Activated CD8-positive, alpha-beta T cell treated with anti-CD3 and anti-CD28 coated beads for 36 hours (primary cell): ENCODE measurements around the gene KLHL22. TPM values are rescaled to one million over a fixed set of nuclear protein-coding genes. Genes with fewer than 3 reads are reported as not detected.
"Not testable (repeated sequence)": the region's sequence is repeated elsewhere in the genome, so short reads cannot be mapped to it uniquely, and the experiment has no call there.

Experiments used
- ATAC-seq: fragments of 200-7000 bp; cut with Tn5 transposase; one replicate; pipeline ENCODE4 v1.10.0; 2021; ENCODE audit warnings: mild to moderate bottlenecking, moderate library complexity
- CTCF ChIA-PET: fragments of 350-600 bp; sonication (Branson Sonifier 250); formaldehyde crosslinking; loops from one replicate; lab custom pipeline; 2021; ENCODE audit warnings: antibody characterized with exemption; lab: Charles Lee
- POLR2A ChIA-PET: fragments of 350-600 bp; sonication (Branson Sonifier 250); formaldehyde crosslinking; loops from one replicate; lab custom pipeline; 2021; ENCODE audit warnings: antibody characterized with exemption; lab: Charles Lee
- DNase-seq: peaks from one replicate; pipeline ENCODE4 v3.0.0-alpha.2; 2020
- H3K27ac Mint-ChIP-seq: one replicate; pipeline ENCODE4 v1.8.0; 2021; ENCODE audit warnings: mild to moderate bottlenecking, mixed read lengths
- H3K27me3 Mint-ChIP-seq: one replicate; pipeline ENCODE4 v1.8.0; 2021; ENCODE audit warnings: mixed read lengths
- H3K36me3 Mint-ChIP-seq: one replicate; pipeline ENCODE4 v1.8.0; 2021; ENCODE audit warnings: low read depth, mixed read lengths
- H3K4me1 Mint-ChIP-seq: one replicate; pipeline ENCODE4 v1.8.0; 2021; ENCODE audit warnings: low read depth, mixed read lengths
- H3K4me3 Mint-ChIP-seq: one replicate; pipeline ENCODE4 v1.8.0; 2021; ENCODE audit warnings: mild to moderate bottlenecking, moderate library complexity, mixed read lengths
- H3K9me3 Mint-ChIP-seq: one replicate; pipeline ENCODE4 v1.8.0; 2021; ENCODE audit warnings: mixed read lengths
- CTCF ChIP-seq: fragments of 200-600 bp; IDR thresholded peaks from one replicate; pipeline ENCODE4 v1.8.0; 2022; ENCODE audit warnings: antibody characterized with exemption, mild to moderate bottlenecking
- intact Hi-C: fragments of 100-400 bp; cut with micrococcal nuclease; formaldehyde crosslinking; loops from one replicate; pipeline ENCODE4 v1.10.0; 2022
- total RNA-seq, 2 experiments: library from RNA; stranded (reverse); gene quantifications; one replicate each; pipeline ENCODE4 v1.2.3, GENCODE V29; 2021

Gene KLHL22
- total RNA-seq, 2 experiments from 2014 or later = 16.3 to 17.9 TPM

GRCh38 chr22:20393705-20394476 is 101.7 kb downstream of the KLHL22 start, which contains the start of gene ZNF74:
Gene ZNF74, plus strand, starts transcription at chr22:20394151. Its CDS starts 478 bp downstream, at chr22:20394629.
- Mint-ChIP-seq H3K36me3 (peaks cover 9% of the 10 kb centered on the region), H3K27ac (peak within 1 kb of the TSS; percentile 92), H3K4me1 (peaks cover 33% of the 10 kb centered on the region), H3K9me3 (no peaks in the 10 kb centered on the region), H3K27me3 (no peaks in the 10 kb centered on the region), H3K4me3 (peak within 1 kb of the TSS; percentile 86)
- POLR2A ChIA-PET = interaction anchor here (1.0 to 2.0 kb wide), 4 partner anchors 9 to 78 kb away, joined by 3 to 7 read pairs (median 4); no protein-coding TSS in a partner anchor
- intact Hi-C loops = no loop called here
- no peak for TF ChIP-seq CTCF
- ATAC-seq = peak; percentile 93
- peak; percentile 87 for DNase-seq
- CTCF ChIA-PET = interaction anchor here (1.0 to 1.6 kb wide), 3 partner anchors 74 to 77 kb away, joined by 3 to 4 read pairs (median 3); partner anchors contain the start of gene DGCR6L

- ChIA-PET POLR2A (interaction anchor here (1.0 to 2.0 kb wide), 4 partner anchors 9 to 77 kb away, joined by 3 to 7 read pairs (median 4); no protein-coding TSS in a partner anchor), CTCF (interaction anchor here (0.7 to 1.2 kb wide), 3 partner anchors 73 to 171 kb away, joined by 3 to 4 read pairs (median 3); partner anchors contain the start of gene DGCR6L)
- intact Hi-C loops = no loop called here
- peak overlapping the region; percentile 86 for H3K4me3 Mint-ChIP-seq
- H3K36me3 Mint-ChIP-seq = peaks cover 9% of the 10 kb centered on the region
- H3K4me1 Mint-ChIP-seq = peaks cover 29% of the 10 kb centered on the region
- no peaks in the 10 kb centered on the region for H3K27me3 Mint-ChIP-seq
- ATAC-seq = no peak
- no peak for TF ChIP-seq CTCF
- no peak for DNase-seq
- H3K9me3 Mint-ChIP-seq = no peaks in the 10 kb centered on the region
- peak overlapping the region; percentile 92 for H3K27ac Mint-ChIP-seq
Observed at GRCh38 chr22:20392983-20393704, 102.5 kb downstream of the KLHL22 start.

- H3K27me3 Mint-ChIP-seq, DNase-seq, H3K4me3 Mint-ChIP-seq, intact Hi-C loops, H3K27ac Mint-ChIP-seq, ATAC-seq, H3K36me3 Mint-ChIP-seq, POLR2A ChIA-PET, H3K9me3 Mint-ChIP-seq: not testable (repeated sequence)
- CTCF ChIA-PET = interaction anchor here (0.7 kb wide), 1 partner anchor 171 kb away, joined by 3 read pairs; no protein-coding TSS in a partner anchor
- H3K4me1 Mint-ChIP-seq = peaks cover 27% of the 10 kb centered on the region
Observed at GRCh38 chr22:20392365-20392881, 103.2 kb downstream of the KLHL22 start.

Other genes starting within 250 kb of the KLHL22 start
- 1 to 10 TPM; 2.8 to 3.7 TPM for gene RTN4R, start 227.5 kb downstream of the KLHL22 start, total RNA-seq
- 10 to 100 TPM; 30.7 to 32.0 TPM for gene DGCR6L, start 175.7 kb downstream of the KLHL22 start, total RNA-seq
- gene ZNF74, start 101.6 kb downstream of the KLHL22 start, total RNA-seq = 10 to 100 TPM; 11.8 to 13.4 TPM
- gene SCARF2, start 58.0 kb downstream of the KLHL22 start, total RNA-seq = under 1 TPM; 0.20 to 0.27 TPM
- gene MED15, start 11.8 kb upstream of the KLHL22 start, total RNA-seq = 100 to 1,000 TPM; 110 to 118 TPM